HG02943 (cell line): Measurements from ENCODE around the gene SP140L.
"Not testable (repeated sequence)": the region's sequence is repeated elsewhere in the genome, so short reads cannot be mapped to it uniquely, and the experiment has no call there.

Source experiments
- ATAC-seq: cut with Tn5 transposase; IDR thresholded peaks from one replicate; pipeline ENCODE4 v1.9.1; 2021; ENCODE audit warnings: mild to moderate bottlenecking, low read depth, moderate library complexity; ENCODE audit not compliant: unreplicated experiment

The SP140L gene

GRCh38 chr2:230326453-230327417 lies at the start of gene SP140L:
Gene SP140L (plus strand): TSS chr2:230327193. CDS start chr2:230327270, 77 bp downstream.
- peak; percentile 83 for ATAC-seq

- no peak for ATAC-seq
These were observed 44.1 kb upstream of the SP140L start for GRCh38 chr2:230282936-230283335.

GRCh38 chr2:230286048-230286447 lies 40.9 kb upstream of the SP140L start:
- no peak for ATAC-seq

- not testable (repeated sequence) for ATAC-seq
These were observed 37.7 kb upstream of the SP140L start for GRCh38 chr2:230289311-230289710.

- no peak for ATAC-seq
These were observed 31.8 kb upstream of the SP140L start for GRCh38 chr2:230295192-230295591.

- no peak for ATAC-seq
These were observed 30.1 kb upstream of the SP140L start for GRCh38 chr2:230296917-230297316.

- no peak for ATAC-seq
These were observed 27.4 kb upstream of the SP140L start for GRCh38 chr2:230299618-230300017.

- ATAC-seq: no peak
These were observed 21.3 kb upstream of the SP140L start for GRCh38 chr2:230305416-230306275.

GRCh38 chr2:230306474-230306873 lies 20.5 kb upstream of the SP140L start:
- no peak for ATAC-seq

GRCh38 chr2:230307485-230307884 lies 19.5 kb upstream of the SP140L start:
- ATAC-seq: no peak

- no peak for ATAC-seq
These were observed 18.5 kb upstream of the SP140L start for GRCh38 chr2:230308402-230309000.

- not testable (repeated sequence) for ATAC-seq
These were observed 16.2 kb upstream of the SP140L start for GRCh38 chr2:230310792-230311191.

- ATAC-seq: not testable (repeated sequence)
These were observed 15.4 kb upstream of the SP140L start for GRCh38 chr2:230311634-230312033.

GRCh38 chr2:230312638-230313037 lies 14.4 kb upstream of the SP140L start:
- ATAC-seq: no peak

GRCh38 chr2:230317366-230317765 lies 9.6 kb upstream of the SP140L start:
- ATAC-seq: no peak

GRCh38 chr2:230318190-230319121 lies 8.5 kb upstream of the SP140L start:
- ATAC-seq: peak; percentile 41

GRCh38 chr2:230319211-230319862 lies 7.7 kb upstream of the SP140L start:
- ATAC-seq: peak; percentile 83

GRCh38 chr2:230321031-230321430 lies 6.0 kb upstream of the SP140L start:
- no peak for ATAC-seq
